CD14-positive monocyte (primary cell): ENCODE data around the gene CD300C. TPM values are rescaled to one million over a fixed set of nuclear protein-coding genes. Genes with fewer than 3 reads are reported as not detected.

Experiments used
- DNase-seq, 3 donors: peaks; one replicate each; pipeline ENCODE4 v3.0.0-alpha.2; 2011 to 2022
- H2AFZ ChIP-seq: 2 replicates; pipeline ENCODE4 v1.6.0; 2012; ENCODE audit warnings: mild to moderate bottlenecking, low read depth, low read length, inconsistent platforms; ENCODE audit not compliant: insufficient read depth, poor library complexity, severe bottlenecking
- H3K27ac ChIP-seq, 2 donors: 1 replicate in 1 of 2; 2 replicates in 1 of 2; pipeline ENCODE4 v1.5.1; 2012 to 2013; ENCODE audit warnings: low read length in 2 of 2, control low read depth in 1 of 2, inconsistent platforms in 1 of 2, low read depth in 1 of 2, mild to moderate bottlenecking in 1 of 2
- H3K27me3 ChIP-seq, 2 donors: one replicate each; pipeline versions ENCODE4 v1.6.0 to v1.6.1; 2011 to 2013; ENCODE audit warnings: low read length in 2 of 2; ENCODE audit not compliant: control insufficient read depth in 2 of 2, insufficient read depth in 2 of 2
- H3K36me3 ChIP-seq, 2 donors: replicated peaks in 1 of 2; 1 replicate in 1 of 2; 2 replicates in 1 of 2; pipeline versions ENCODE4 v1.5.1 to v1.6.1; 2012 to 2013; ENCODE audit warnings: low read length in 2 of 2, control low read depth in 1 of 2, inconsistent platforms in 1 of 2, mild to moderate bottlenecking in 1 of 2; ENCODE audit not compliant: insufficient read depth in 2 of 2, control insufficient read depth in 1 of 2
- H3K4me1 ChIP-seq, 2 donors: 1 replicate in 1 of 2; 2 replicates in 1 of 2; pipeline versions ENCODE4 v1.5.1 to v1.6.1; 2012 to 2013; ENCODE audit warnings: low read length in 2 of 2, control low read depth in 1 of 2, inconsistent platforms in 1 of 2, mild to moderate bottlenecking in 1 of 2, moderate library complexity in 1 of 2; ENCODE audit not compliant: insufficient read depth in 2 of 2, control insufficient read depth in 1 of 2
- H3K4me2 ChIP-seq: replicated peaks from 2 replicates; pipeline ENCODE3; 2012; ENCODE audit warnings: low read length, moderate library complexity, mild to moderate bottlenecking; ENCODE audit not compliant: poor library complexity, severe bottlenecking; ENCODE audit errors: extremely low read depth
- H3K4me3 ChIP-seq, 3 experiments: fragments of 200-600 bp in 1 of 3; sonication (generic) in 1 of 3; replicated peaks in 1 of 3; 1 replicate in 2 of 3; 2 replicates in 1 of 3; pipeline ENCODE4 v1.5.1; 2011 to 2013; ENCODE audit warnings: low read length in 3 of 3, mild to moderate bottlenecking in 3 of 3, control low read depth in 2 of 3, low read depth in 2 of 3, inconsistent platforms in 1 of 3, moderate library complexity in 1 of 3
- H3K79me2 ChIP-seq: 2 replicates; pipeline ENCODE4 v1.6.0; 2012; ENCODE audit warnings: mild to moderate bottlenecking, control low read depth, inconsistent platforms, low read length, moderate library complexity; ENCODE audit not compliant: insufficient read depth
- H3K9ac ChIP-seq: 2 replicates; pipeline ENCODE4 v1.6.0; 2017; ENCODE audit warnings: low read length, mild to moderate bottlenecking; ENCODE audit not compliant: insufficient read depth, poor library complexity, severe bottlenecking
- H3K9me3 ChIP-seq, 2 donors: replicated peaks in 1 of 2; 1 replicate in 1 of 2; 2 replicates in 1 of 2; pipeline versions ENCODE4 v1.5.1 to v1.6.1; 2012 to 2013; ENCODE audit warnings: low read length in 2 of 2, control low read depth in 1 of 2; ENCODE audit not compliant: control insufficient read depth in 1 of 2, insufficient read depth in 1 of 2
- H4K20me1 ChIP-seq: 2 replicates; pipeline ENCODE4 v1.6.0; 2012; ENCODE audit warnings: mild to moderate bottlenecking, low read length, control low read depth, moderate library complexity; ENCODE audit not compliant: insufficient read depth
- H3K27ac Mint-ChIP-seq, 7 donors: one replicate each; pipeline ENCODE4 v1.8.0; 2020; ENCODE audit warnings: mild to moderate bottlenecking in 7 of 7, mixed read lengths in 7 of 7, moderate library complexity in 6 of 7, inconsistent platforms in 2 of 7
- H3K27me3 Mint-ChIP-seq, 3 donors: one replicate each; pipeline ENCODE4 v1.8.0; 2021 to 2022; ENCODE audit warnings: low read depth in 3 of 3, mild to moderate bottlenecking in 3 of 3, mixed read lengths in 3 of 3, moderate library complexity in 3 of 3, inconsistent platforms in 1 of 3
- H3K36me3 Mint-ChIP-seq, 2 donors: one replicate each; pipeline ENCODE4 v1.8.0; 2020; ENCODE audit warnings: mixed read lengths in 2 of 2, inconsistent platforms in 1 of 2, mild to moderate bottlenecking in 1 of 2
- H3K4me1 Mint-ChIP-seq: one replicate; pipeline ENCODE4 v1.8.0; 2020; ENCODE audit warnings: mild to moderate bottlenecking, mixed read lengths
- H3K4me3 Mint-ChIP-seq, 2 donors: one replicate each; pipeline ENCODE4 v1.8.0; 2020; ENCODE audit warnings: mild to moderate bottlenecking in 2 of 2, mixed read lengths in 2 of 2, moderate library complexity in 1 of 2
- H3K9me3 Mint-ChIP-seq, 7 donors: one replicate each; pipeline ENCODE4 v1.8.0; 2020 to 2022; ENCODE audit warnings: mixed read lengths in 7 of 7, mild to moderate bottlenecking in 6 of 7, moderate library complexity in 6 of 7, inconsistent platforms in 2 of 7
- WGBS: methylation state at CpG from one replicate; pipeline ENCODE4 v1.1.5; 2013; ENCODE audit warnings: missing lambda C conversion rate; ENCODE audit not compliant: insufficient coverage; 5-methylcytosine and 5-hydroxymethylcytosine counted together
- intact Hi-C, 2 donors: fragments of 100-400 bp; cut with micrococcal nuclease; formaldehyde crosslinking; loops; one replicate each; pipeline versions ENCODE4 v1.15.0 to v1.15.1; 2023
- polyA plus RNA-seq, 3 donors: library from polyadenylated mRNA; depleted of rRNA in 1 of 3; unstranded in 2 of 3; stranded (reverse) in 1 of 3; fragments of 300-500 nt in 2 of 3; fragments of >200 nt in 1 of 3; fragmentation: Illumina TruSeq in 2 of 3; gene quantifications; 1 replicate in 2 of 3; 2 replicates in 1 of 3; pipeline ENCODE4 v1.2.3, GENCODE V29; 2012 to 2021
- TF ChIP-seq, protein P1 (sequence below): fragments of 200-600 bp; IDR thresholded peaks from one replicate; pipeline ENCODE4 v1.8.0; 2022; ENCODE audit warnings: antibody characterized with exemption, mild to moderate bottlenecking

Gene CD300C
- polyA plus RNA-seq, 3 donors: 68.3 to 141 (median 93.1) TPM

DNA sequence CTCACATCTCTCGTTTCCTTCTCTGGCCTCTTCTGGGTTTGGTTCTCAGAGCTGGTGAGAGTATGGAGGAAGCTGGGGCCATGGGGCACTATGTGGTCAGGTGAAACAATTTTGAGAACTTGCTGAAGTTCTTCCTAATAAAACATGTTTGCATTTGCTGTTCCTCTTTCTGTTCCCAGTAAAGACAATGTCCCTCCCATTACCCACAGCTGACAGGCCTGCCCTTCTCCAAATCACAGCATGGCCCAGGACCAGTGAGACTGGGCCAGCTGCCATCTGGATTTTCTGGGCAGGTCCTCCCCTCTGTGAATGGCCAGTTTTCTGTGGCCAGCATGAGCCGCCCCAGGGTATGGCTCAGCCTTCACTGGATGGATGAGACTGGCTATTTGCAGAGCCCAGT is 21.5 kb upstream of the CD300C start, which contains the start of gene CD300H:
CD300H (minus strand) TSS at position 113 of the 400 bp plus-strand sequence.
- H3K4me3 Mint-ChIP-seq: peak within 1 kb of the TSS; percentile 73 to 91
- H3K27ac ChIP-seq: peak within 1 kb of the TSS; percentile 67 to 82
- H3K4me3 ChIP-seq: peak within 1 kb of the TSS; percentile 4 to 79 (median 37)
- intact Hi-C loops: loop anchor here in 1 of 2 donors (5.0 to 10.0 kb wide), 2 partner anchors 80 to 167 kb away; partner anchors contain the start of gene RAB37
- 89% methylated on average over 1 of the region's 2 CpGs for WGBS
- TF ChIP-seq, protein P1, sequence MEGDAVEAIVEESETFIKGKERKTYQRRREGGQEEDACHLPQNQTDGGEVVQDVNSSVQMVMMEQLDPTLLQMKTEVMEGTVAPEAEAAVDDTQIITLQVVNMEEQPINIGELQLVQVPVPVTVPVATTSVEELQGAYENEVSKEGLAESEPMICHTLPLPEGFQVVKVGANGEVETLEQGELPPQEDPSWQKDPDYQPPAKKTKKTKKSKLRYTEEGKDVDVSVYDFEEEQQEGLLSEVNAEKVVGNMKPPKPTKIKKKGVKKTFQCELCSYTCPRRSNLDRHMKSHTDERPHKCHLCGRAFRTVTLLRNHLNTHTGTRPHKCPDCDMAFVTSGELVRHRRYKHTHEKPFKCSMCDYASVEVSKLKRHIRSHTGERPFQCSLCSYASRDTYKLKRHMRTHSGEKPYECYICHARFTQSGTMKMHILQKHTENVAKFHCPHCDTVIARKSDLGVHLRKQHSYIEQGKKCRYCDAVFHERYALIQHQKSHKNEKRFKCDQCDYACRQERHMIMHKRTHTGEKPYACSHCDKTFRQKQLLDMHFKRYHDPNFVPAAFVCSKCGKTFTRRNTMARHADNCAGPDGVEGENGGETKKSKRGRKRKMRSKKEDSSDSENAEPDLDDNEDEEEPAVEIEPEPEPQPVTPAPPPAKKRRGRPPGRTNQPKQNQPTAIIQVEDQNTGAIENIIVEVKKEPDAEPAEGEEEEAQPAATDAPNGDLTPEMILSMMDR: no peak
- H3K27me3 ChIP-seq: no peaks in the 10 kb centered on the region
- H3K79me2 ChIP-seq: no peaks in the 10 kb centered on the region
- no peaks in the 10 kb centered on the region for H3K9me3 ChIP-seq
- peak within 1 kb of the TSS; percentile 46 for H3K9ac ChIP-seq
- peaks cover 14 to 20% of the 10 kb centered on the region in 2 donors for H3K36me3 Mint-ChIP-seq
- H3K36me3 ChIP-seq: peaks cover 0 to 20% of the 10 kb centered on the region in 2 donors
- H3K4me2 ChIP-seq: peak within 1 kb of the TSS; percentile 81
- H3K27me3 Mint-ChIP-seq: peaks cover 3 to 7% (median 7%) of the 10 kb centered on the region in 3 donors
- peaks cover 0 to 14% (median 3%) of the 10 kb centered on the region in 7 donors for H3K9me3 Mint-ChIP-seq
- peak within 1 kb of the TSS; percentile 87 to 96 (median 93) for H3K27ac Mint-ChIP-seq
- peaks cover 67% of the 10 kb centered on the region for H3K4me1 Mint-ChIP-seq
- H4K20me1 ChIP-seq: peaks cover 23% of the 10 kb centered on the region
- peaks cover 78 to 89% of the 10 kb centered on the region in 2 donors for H3K4me1 ChIP-seq
- peak within 1 kb of the TSS; percentile 41 for H2AFZ ChIP-seq
- peak; percentile 51 to 79 (median 63) for DNase-seq

DNA sequence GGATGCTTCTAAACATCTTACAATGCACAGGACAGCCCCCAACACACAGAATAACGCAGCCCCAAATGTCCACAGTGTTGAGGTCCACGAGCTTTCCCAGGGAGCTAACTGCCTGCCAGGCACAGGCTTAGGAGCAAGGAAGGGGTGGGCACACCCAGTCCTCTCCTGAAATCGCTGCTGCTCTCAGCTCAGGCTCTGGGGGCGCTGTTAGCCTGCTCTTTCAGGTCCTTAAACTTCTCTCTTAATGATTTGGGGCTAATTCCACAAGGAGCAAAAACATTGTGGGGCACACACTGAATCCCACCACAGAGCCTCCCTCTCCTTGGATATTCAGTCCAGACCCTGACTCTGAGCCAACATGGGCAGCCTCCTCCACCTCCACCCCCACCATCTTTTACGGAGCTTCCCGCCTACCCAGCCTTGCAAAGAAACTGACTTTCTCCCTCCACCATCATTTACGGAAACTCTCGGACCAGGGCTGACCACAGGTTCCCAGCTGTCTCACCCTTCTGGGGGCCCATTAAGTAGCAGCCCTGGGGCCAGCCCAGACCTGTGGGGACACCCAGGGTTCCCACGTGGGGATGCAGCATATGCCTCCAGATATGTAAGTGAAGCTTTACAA is 20.3 kb upstream of the CD300C start:
- Histone ChIP-seq H3K27me3 (no peaks in the 10 kb centered on the region), H3K4me2 (peak overlapping the region; percentile 81), H3K4me3 (peak overlapping the region in 2 of 3 experiments; percentile 37 to 79)

More for the DNA sequence above, 20.3 kb upstream of the CD300C start:
- 34% methylated on average over 7 of the region's 9 CpGs for WGBS
- TF ChIP-seq, protein P1: peak; percentile 82
- Histone ChIP-seq H3K36me3 (peaks cover 0 to 29% of the 10 kb centered on the region in 2 donors), H3K27ac (peak overlapping the region; percentile 26 to 82), H2AFZ (peak overlapping the region; percentile 41), H4K20me1 (peaks cover 29% of the 10 kb centered on the region), H3K9me3 (no peaks in the 10 kb centered on the region), H3K9ac (peak overlapping the region; percentile 46), H3K79me2 (no peaks in the 10 kb centered on the region), H3K4me1 (peaks cover 75 to 87% of the 10 kb centered on the region in 2 donors)
- Mint-ChIP-seq H3K4me1 (peaks cover 64% of the 10 kb centered on the region), H3K9me3 (peaks cover 0 to 3% (median 0%) of the 10 kb centered on the region in 7 donors), H3K4me3 (peak overlapping the region; percentile 73 to 91), H3K27me3 (peaks cover 3 to 9% (median 4%) of the 10 kb centered on the region in 3 donors), H3K27ac (peak overlapping the region; percentile 14 to 95 (median 86)), H3K36me3 (peaks cover 10 to 30% of the 10 kb centered on the region in 2 donors)
- intact Hi-C loops: loop anchor here in 1 of 2 donors (5.0 to 10.0 kb wide), 2 partner anchors 81 to 169 kb away; partner anchors contain the start of gene RAB37
- DNase-seq: peak in 2 of 3 donors; percentile 58 to 59
